Renal pelvis (tissue), 4 donors: ENCODE measurements around the gene LDLRAD4. TPM values are rescaled to one million over a fixed set of nuclear protein-coding genes. Genes with fewer than 3 reads are reported as not detected.

ENCODE experiments used
- DNase-seq: peaks from one replicate; pipeline ENCODE4 v3.0.0-alpha.2; 2013
- polyA plus RNA-seq, 3 donors: library from polyadenylated mRNA; unstranded; fragments of 120-200 nt; gene quantifications; one replicate each; pipeline ENCODE4 v1.2.1, GENCODE V29; 2013; ENCODE audit not compliant: insufficient read length in 3 of 3

The LDLRAD4 gene
- polyA plus RNA-seq, 3 donors = 9.0 to 11.3 (median 10.6) TPM

DNA sequence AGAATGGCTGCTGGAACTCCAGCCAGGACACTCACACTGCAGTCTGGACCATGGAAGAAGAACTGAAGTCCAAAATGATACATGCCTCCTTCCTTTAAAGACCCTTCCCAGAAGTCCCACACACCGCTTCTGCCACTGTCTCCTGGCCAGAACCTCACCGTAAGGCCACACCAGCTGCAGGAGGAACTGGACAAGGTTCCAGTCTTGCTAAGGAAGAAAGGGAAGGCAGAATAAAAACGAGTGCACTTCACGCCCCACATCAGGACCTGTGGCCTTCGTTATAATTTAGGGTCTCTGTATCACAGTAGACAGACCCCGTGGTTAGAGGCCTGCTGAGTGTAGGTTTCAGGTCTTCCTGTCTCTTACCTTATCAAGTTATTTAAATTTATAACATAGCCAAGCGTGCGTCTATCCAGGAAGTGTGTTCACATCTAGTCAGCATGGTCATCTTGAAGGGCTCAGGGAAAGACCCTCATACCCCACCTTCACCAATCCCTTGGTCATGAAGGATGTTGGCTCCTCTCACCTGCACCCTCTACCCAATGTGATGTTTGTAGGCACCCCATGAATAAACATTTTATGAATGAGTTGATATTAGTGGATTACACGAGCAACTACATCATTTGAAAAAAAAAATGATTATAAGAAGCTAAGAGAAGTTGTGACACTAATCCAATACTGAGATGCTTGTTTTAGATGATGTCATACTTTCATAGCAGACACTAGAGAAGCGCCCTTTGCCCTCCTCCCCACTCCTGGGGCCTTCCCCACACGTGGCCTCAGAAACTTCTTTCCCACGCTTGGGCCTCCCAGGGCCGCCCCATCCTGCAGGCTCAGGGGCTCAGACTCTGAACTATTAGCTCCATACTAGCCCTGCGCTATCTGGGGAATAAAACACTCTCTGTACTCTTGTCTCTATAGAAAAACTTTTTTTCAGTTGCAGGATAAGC lies 350.2 kb downstream of the LDLRAD4 start:
- DNase-seq = no peak

DNA sequence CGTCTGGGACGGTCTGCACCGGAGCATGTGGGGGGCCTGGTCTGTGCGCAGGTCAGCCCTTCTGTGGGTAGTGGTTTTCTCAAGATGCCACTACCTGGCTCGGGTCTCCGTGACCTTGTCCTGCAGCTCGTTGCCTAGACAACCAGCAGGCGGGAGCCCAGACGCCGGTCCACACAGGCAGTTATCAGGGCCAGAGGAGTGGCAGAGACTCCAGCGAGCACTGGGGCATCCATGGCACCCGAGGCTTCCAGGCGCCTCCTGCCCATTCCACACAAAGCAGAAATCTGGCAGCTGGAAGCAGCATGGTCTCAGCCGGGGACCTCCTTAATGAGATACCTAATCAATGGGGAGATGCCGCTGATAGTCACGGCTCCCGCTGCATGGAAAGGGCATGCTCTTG lies 351.7 kb downstream of the LDLRAD4 start:
- DNase-seq = no peak

DNA sequence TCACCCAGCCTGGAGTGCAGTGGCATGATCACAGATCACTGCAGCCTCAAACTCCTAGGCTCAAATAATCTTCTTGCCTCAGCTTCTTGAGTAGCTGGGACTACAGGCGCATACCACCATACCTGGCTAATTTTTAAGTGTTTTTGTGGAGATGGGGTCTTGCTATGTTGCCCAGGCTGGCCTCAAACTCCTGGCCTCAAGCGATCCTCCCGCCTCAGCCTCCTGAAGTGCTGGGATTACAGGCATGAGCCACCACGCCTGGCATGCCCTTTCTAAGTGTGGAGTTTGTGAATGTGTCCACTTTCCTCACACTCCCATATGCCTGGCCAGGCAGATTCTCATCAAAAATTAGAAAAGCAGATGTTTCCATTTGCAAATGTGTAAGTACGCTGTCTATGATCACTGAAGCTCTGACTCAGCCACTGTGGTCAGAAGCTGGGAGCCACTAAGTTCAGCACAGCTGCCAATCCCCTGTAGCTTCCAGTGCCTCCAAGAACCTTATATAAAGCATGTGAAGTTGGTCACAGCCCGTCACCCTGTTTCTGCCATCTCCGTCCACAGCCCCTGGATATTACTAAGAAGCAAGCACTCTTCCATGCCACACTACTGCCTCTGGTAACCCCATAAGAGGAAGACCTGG lies 352.4 kb downstream of the LDLRAD4 start:
- DNase-seq = no peak

DNA sequence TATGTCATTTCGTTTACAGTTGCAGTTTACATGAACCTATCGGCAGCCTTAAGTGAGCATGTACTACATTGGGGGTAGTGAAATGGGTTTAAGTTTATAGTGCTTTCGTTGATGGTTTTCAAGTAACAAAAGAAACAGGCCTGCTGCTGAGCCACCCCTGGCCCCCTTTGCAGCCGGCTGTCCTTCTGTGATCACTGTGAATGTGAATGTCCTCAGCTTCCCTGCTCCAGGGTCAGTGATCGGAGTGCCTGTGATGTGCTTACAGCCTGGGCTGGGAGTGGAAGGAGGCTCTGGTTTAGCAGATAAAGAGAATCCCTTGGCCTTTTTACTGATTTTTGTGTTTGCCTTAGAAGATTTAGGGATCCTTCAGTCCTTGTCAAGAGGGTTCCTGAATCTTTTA lies 353.6 kb downstream of the LDLRAD4 start:
- DNase-seq = no peak

DNA sequence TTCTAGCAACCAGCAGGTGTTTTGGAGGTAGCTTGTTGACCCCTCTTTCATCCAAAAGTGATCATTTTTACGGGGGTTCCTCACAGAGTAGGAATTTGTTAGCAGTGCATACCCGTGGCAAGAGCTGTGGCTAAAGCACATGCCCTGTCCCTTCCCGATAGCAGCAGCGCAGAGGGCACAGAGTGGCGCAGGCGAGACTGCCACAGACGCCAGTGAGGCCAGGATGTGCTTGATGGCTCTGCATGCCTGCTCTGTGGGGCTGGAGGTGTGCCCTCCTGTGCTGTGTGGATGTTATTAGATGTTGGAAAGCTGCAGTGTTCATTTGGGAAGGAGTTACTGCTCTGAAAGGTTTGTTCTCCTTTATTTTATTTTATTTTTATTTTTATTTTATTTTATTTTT lies 354.2 kb downstream of the LDLRAD4 start:
- DNase-seq = no peak

DNA sequence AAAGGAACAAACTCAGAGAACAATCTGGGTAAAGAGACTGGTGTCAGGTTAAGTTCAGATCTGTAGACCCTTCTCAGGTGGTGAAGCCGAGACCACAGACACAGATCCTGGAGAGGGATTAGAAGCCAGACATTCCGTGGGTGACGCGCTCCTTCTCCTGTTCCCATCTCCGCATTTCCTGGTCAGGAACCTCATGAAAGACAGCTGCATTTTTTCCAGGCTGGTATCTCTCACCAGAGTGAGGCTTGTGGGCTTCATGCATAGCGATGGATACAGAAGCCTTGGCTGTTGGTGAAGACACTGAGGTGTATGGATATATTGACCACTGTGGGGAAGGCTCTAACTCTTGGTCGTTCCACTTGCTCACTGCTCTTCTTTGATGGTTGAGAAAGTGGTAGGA lies 355.2 kb downstream of the LDLRAD4 start:
- no peak for DNase-seq

DNA sequence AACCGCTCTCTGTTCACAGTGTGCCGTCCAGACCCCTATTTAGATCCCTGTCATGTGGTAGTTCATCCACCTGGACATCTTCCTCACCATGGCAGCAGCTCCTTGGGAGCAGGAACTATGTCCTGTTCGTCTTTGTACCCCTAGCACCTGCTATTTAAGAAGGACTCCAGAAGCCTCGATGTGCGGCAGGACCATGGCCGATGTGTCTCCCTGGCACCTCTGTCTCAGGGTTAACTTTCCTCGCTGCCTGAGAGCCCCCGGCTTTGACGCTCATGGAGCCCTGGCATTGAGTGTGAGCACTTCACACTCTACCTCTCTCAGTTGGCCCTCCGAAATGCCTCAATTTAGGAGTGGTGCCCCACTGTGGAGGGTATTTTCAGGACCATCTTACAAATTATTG lies 355.8 kb downstream of the LDLRAD4 start:
- no peak for DNase-seq

DNA sequence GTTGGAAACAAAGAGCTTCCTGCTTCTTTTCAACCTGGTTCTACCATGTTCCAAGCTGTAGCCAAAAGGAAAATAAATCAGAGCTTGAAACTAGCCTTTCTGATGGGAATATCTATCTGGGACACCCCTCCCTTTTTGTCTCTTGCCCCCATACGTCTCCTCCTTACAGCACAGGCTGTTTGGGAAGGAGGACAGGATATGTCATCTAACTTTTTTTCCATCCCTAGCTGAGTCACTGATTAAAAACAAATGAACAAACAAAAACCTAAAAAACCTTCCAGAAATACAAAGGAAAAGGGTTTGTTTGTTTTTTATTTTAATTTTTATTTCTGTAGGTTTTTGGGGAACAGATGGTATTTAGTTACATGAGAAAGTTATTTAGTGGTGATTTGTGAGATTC lies 356.2 kb downstream of the LDLRAD4 start:
- DNase-seq = no peak

DNA sequence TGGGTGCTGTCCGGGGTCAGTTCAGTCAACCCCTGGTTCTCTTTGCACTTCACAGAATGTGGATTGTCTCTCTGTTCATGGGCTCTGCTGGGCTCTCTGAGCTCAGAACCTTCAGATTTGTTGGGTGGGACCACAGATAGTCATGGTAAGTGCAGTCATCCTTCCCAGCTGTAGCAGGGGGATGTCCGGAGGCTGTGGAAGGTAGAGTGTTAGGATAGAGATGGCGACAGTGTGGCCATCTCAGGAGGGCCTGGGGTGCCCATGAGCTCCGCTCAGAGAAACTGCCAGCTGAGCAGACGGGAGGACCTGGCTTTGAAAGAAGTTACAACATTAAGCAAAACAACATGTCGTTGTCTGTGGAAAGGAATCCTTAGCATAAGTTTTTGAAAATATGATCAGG lies 358.0 kb downstream of the LDLRAD4 start:
- no peak for DNase-seq

DNA sequence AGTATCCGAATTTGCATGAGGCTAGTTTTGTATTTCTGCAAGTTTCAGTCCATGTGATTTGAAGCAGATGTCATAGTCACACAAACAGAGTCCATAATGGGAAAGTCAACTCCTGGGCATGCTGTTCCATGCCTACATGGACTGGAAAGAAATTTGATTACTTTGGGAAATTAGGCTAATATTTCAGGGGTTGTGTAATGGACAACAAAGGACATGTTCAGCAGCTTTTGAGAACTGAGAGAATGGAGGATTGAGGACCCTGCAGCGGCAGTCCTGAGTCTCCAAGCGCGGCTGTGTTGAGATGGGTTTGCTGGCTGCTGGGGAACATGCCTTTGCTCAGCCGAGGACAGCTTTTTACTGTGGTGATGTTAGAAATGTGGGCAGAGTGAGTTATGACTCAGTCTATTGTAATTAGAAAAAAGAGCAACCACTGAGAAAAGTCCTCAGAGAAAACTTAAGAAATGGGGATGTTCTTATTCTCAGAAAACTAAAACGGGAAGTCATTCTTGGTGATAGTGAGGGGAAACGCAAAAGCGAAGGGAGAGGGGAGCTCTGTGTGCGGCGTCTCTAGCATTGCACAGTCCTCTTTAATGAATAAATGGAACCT lies 358.6 kb downstream of the LDLRAD4 start:
- DNase-seq = no peak

DNA sequence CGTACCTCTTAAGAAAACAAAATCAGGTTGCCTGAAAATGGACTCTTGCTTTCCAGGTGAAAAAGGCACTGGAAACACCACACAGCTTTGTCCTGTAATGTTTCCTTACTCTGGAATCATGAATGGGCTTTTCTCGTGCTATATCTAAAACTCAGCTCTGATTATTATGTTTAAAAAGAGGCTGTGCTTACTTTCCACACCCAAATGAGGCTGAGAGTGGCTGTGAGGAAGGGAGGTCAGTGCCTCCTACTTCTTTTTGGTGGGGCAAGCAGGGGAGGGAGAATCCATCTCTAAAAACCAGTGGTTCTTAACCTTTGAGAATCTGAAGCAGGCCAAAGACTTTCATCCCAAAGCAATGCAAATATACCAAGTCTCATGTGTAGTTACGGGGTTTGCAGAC lies 359.2 kb downstream of the LDLRAD4 start:
- no peak for DNase-seq

DNA sequence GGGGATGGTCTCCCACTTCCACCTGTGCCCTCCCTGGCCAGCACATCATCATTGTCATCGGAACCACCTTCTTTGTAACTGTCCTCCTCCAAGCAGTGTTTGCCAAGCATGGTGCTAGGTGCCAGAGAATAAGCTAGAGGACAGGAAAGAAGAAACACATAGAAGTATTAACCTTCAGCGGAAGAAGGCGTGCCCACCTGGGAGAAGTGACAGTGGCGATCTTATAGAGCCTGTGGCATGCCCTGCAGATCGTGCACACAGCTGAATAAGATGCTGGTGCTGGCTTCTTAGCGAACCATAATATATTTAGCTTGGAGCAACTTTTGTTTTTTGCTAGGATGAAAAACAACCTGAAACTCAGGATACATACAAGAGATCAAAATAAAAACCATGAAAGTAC lies 359.8 kb downstream of the LDLRAD4 start:
- DNase-seq = no peak

DNA sequence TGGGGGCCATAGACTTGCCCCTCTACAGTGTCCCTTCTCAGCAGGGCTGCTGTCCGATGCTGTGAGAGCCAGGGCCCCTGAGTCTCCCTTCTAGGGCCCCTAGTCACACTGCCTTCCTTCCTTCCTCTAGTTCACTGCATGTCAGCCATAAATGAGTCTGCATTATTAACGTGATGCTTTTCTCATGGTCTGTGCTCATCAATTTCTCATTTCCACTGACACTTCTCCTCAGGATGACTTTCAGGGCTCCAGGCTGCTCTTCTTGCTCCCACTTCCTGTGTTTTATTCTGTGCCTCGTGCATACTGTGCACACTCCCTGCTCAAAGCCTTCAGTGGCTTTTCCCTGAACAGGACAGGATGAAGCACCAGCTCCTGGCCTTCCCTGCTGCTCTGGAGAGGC lies 361.3 kb downstream of the LDLRAD4 start:
- DNase-seq = no peak

DNA sequence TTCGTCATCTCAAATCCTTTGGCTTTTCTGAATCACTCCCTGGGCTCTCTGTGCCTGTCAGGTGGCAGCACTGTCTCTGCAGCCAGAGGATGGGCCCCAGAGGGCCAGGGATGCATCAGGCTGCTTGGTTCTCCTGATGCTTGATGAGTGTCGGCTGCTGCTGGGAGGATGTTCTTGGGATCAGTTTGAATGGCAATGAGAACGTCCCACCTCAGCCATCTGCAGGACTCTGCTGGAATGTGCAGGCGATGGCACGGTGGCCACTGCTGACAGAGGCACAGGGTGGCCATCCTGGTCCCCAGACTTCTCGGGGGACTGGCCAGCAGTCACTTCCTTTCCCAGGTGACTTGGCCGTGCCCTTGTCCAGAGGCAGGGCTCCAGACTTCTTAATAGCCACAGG lies 361.8 kb downstream of the LDLRAD4 start:
- DNase-seq = no peak

DNA sequence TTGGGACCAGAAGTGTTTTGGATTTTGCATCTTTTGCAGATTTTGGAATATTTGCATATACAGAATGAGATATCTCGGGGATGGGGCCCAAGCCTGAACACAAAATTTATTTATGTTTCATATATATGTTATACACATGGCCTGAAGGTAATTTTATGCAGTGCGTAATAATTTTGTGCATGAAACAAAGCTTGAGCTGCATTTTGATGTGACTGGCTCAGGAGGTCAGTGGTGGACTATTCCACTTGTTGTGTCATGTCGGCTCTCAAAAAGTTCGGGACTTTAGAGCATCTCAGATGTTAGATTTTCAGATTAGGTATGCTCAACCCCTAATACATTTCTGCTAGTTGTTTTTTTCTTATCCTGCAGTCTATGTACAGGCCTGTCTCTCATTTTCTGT lies 362.4 kb downstream of the LDLRAD4 start:
- DNase-seq = no peak

DNA sequence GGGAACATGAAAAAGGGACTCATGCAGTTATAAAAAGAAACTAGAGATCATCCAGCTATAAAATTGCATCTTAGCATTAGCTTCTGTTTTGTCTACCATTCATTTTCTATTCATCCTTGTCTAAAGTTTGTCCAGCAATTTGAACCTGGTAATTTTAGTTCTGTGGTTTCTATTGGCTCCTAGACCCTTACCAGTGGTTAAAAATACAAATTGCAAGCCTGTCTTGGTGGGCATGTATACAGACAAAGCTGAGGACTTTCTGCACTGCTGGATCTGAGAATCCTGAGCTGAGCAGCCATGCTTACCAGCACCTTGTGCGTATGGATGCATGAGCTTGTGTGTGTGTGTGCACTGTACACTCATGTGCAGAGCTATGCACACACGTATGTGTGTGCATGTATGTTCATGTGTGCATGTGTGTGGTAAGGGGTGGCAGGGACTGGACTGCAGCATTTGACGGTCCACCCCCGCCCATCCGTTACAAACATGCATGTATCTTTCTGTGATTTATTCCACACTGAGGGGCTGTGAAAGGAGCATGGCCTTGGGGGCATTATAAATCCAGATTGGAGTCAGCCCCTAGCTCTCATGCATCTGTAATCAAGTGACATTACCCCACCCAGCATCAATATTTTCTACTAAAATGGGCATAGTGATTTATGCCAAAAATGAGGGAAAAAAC lies 363.1 kb downstream of the LDLRAD4 start:
- no peak for DNase-seq

DNA sequence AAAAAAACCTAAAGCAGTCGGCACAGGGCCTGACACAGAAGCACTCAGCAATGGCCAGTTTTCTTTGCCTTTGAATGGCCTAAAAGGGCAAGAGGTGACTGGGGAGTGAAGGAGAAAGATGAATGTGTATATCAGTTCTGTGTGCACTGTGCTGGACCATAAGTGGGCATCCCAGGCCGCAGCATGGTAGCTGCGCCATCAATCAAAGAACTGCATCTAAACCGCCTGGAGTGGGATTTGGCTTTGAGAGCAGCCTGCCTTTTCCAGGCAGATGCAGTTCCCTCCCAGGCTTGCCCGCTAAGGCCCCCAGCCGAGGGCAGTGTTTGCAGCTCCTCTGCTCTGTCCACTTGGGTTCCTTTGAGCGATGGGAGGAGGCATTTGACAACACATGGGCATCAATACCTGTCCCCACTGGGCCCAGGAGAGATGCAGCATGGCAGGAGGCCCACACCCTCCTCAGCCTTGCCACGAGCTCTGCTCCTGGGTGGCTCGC lies 363.7 kb downstream of the LDLRAD4 start:
- no peak for DNase-seq

DNA sequence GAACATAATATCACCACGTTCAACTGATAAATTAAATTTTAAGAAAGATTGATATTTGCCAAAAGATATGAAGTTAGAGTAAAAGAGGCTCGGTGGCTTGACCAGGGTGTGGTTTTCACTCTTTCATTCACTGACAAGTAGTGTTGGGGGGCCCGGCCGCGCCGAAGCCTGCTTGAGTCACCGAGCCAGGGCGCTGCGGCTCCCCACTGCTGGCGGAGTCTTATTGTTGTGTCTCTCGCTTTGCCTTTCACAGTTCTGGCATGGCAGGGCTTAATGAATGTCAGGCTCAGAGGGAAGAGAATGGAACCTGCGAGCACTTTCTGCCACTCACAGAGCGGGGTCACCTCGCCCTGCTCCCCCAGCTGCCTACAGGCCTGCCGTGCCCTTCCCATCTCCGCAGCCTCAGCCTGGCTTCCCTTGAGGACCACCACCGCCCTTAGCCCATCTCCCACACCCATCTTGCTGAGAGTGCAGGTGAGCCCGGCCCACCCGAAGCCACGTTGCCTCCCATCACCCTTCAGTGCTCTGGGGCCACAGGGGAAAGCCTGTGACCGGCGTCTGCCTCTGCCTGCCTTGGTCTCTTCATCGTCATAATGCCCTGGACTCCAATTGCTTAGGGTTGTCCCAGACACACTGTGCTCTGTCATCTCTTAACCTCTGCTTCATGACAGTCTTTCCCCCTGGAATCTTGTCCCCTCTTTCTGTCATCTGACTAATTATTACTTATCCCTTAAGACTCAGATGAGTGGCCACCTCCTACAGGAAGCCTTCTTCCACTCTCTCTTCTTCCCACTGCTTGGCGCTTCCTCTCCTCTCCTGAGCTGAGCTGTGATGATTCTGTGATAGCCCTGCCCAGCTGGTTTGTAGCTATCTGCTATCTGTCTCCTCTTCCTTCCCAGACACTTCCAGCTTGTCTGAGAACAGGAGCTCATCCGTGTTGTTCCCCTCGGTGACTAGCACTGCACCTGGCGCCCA lies 365.3 kb downstream of the LDLRAD4 start:
- no peak for DNase-seq

DNA sequence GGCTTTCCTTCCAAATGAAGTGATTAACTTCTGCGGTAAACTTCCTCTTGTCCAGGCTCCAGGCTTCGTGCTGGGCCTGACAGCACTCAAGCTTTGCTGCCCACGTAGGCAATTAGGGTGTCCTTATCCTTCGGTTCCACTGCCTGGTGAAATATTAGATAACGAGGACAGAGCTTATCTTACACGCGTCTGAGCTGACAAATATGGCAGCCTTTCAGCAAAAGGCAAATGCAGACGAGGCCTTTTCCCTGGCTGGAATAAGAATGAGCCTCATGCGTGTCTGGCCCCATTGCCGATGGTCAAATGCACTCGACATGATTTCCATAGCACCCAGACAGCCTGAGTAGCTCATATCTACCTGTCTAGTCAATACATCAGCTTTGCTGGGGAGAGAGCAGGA lies 366.3 kb downstream of the LDLRAD4 start:
- DNase-seq = no peak

DNA sequence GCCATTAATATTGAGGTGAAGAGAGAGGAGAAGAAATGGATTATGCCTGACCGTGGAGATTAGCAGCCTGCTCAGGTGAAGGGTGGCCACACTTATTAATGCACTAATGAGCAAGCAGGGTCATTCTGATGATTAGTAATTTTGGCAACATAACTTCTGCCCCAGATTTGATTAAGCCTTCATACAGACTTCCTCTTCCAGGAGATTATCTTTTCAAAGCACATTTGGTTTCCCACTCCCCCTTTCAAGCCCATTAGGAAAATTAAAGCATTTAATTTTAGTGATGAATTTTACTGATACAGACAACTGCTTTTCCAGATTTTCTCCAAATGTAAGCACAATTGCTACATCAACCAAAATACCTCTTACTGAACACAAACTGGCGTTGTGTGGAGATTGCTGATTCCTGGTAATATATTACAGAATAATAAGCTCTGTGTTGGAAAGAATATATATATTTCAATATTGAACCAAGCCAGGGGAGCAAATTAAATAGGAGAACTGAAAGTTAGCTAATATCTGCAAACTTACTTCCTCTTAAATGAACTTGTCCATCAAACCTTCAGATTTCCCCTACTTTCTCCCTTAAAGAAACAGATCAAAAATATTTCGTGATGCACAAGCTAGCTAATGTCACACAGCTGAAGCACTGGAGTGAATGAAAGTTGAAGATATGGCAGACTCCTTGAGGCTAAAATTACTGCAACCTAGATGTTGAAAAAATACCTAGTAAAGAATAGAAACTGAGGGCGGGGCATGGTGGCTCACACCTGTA lies 367.0 kb downstream of the LDLRAD4 start:
- DNase-seq = no peak
